DND-41 (cell line): ENCODE measurements around the gene CEP104.

Experiments used
- EZH2 ChIP-seq: IDR thresholded peaks from 3 replicates; pipeline ENCODE4 v1.6.1; 2012; ENCODE audit warnings: borderline replicate concordance, low read depth, mild to moderate bottlenecking, moderate library complexity, low read length, inconsistent platforms; ENCODE audit not compliant: severe bottlenecking
- TF ChIP-seq, protein P1 (sequence below): IDR thresholded peaks from 2 replicates; pipeline ENCODE4 v1.5.1; 2012; ENCODE audit warnings: borderline replicate concordance, low read length, moderate library complexity, mild to moderate bottlenecking; ENCODE audit not compliant: poor library complexity, severe bottlenecking; ENCODE audit errors: extremely low read depth

DNA sequence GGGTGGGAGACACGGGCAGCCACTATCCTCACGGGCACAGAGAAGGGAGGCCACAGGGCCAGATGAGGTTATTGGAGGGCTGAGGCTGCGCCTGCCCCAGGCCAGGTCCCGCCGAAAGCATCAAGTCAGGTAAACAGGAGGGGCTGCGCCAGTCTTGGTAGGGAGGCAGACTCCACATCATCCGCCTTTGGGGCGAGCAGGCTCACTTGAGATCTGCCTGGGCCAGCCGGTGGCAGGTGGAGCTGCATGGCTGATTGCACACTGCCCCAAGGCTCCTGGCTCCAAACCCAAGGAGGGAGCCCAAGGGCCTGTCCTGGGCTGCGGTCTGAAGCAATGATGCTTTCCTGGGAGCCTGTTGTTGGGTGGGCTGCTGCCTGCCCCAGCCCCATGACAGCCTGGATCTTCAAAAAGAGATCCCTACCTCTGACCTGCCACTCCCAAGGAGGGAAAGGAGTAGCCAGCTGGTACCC is 79.9 kb downstream of the CEP104 start:
- TF ChIP-seq, protein P1, sequence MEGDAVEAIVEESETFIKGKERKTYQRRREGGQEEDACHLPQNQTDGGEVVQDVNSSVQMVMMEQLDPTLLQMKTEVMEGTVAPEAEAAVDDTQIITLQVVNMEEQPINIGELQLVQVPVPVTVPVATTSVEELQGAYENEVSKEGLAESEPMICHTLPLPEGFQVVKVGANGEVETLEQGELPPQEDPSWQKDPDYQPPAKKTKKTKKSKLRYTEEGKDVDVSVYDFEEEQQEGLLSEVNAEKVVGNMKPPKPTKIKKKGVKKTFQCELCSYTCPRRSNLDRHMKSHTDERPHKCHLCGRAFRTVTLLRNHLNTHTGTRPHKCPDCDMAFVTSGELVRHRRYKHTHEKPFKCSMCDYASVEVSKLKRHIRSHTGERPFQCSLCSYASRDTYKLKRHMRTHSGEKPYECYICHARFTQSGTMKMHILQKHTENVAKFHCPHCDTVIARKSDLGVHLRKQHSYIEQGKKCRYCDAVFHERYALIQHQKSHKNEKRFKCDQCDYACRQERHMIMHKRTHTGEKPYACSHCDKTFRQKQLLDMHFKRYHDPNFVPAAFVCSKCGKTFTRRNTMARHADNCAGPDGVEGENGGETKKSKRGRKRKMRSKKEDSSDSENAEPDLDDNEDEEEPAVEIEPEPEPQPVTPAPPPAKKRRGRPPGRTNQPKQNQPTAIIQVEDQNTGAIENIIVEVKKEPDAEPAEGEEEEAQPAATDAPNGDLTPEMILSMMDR: no peak
- no peak for TF ChIP-seq EZH2
